HG02759 (cell line): ENCODE results near the gene SLC38A10.
"Not testable (repeated sequence)": the region's sequence is repeated elsewhere in the genome, so short reads cannot be mapped to it uniquely, and the experiment has no call there.

Source experiments
- ATAC-seq: cut with Tn5 transposase; IDR thresholded peaks from one replicate; pipeline ENCODE4 v1.9.1; 2021; ENCODE audit warnings: mild to moderate bottlenecking, moderate library complexity; ENCODE audit not compliant: unreplicated experiment

Gene SLC38A10

GRCh38 chr17:81232616-81233241 is 62.4 kb downstream of the SLC38A10 start:
- no peak for ATAC-seq

- no peak for ATAC-seq
Observed at GRCh38 chr17:81231766-81232581, 63.1 kb downstream of the SLC38A10 start.

GRCh38 chr17:81231121-81231645 is 63.9 kb downstream of the SLC38A10 start:
- no peak for ATAC-seq

GRCh38 chr17:81230043-81230820 is 64.9 kb downstream of the SLC38A10 start:
- no peak for ATAC-seq

GRCh38 chr17:81229666-81229920 is 65.5 kb downstream of the SLC38A10 start:
- no peak for ATAC-seq

- no peak for ATAC-seq
Observed at GRCh38 chr17:81228834-81229665, 66.1 kb downstream of the SLC38A10 start.

- ATAC-seq = no peak
Observed at GRCh38 chr17:81228420-81228819, 66.7 kb downstream of the SLC38A10 start.

- ATAC-seq = not testable (repeated sequence)
Observed at GRCh38 chr17:81227630-81228029, 67.5 kb downstream of the SLC38A10 start.

GRCh38 chr17:81223762-81224130 is 71.4 kb downstream of the SLC38A10 start:
- ATAC-seq = no peak

- ATAC-seq = peak; percentile 93
Observed at GRCh38 chr17:81222906-81223761, 72.0 kb downstream of the SLC38A10 start, which contains the start of gene CEP131. Gene CEP131, minus strand, starts transcription at chr17:81222965. Its CDS starts 2,909 bp downstream, at chr17:81220056.

- ATAC-seq = no peak
Observed at GRCh38 chr17:81222620-81222905, 72.5 kb downstream of the SLC38A10 start.

- no peak for ATAC-seq
Observed at GRCh38 chr17:81221842-81222619, 73.1 kb downstream of the SLC38A10 start.

- no peak for ATAC-seq
Observed at GRCh38 chr17:81221371-81221841, 73.7 kb downstream of the SLC38A10 start.

- ATAC-seq = no peak
Observed at GRCh38 chr17:81219476-81220180, 75.5 kb downstream of the SLC38A10 start.

GRCh38 chr17:81218991-81219390 is 76.1 kb downstream of the SLC38A10 start:
- no peak for ATAC-seq

- no peak for ATAC-seq
Observed at GRCh38 chr17:81218459-81218858, 76.6 kb downstream of the SLC38A10 start.

- no peak for ATAC-seq
Observed at GRCh38 chr17:81217491-81217890, 77.6 kb downstream of the SLC38A10 start.

GRCh38 chr17:81213978-81214377 is 81.1 kb downstream of the SLC38A10 start:
- no peak for ATAC-seq
